GM15510 (cell line): Measurements from ENCODE around the gene CPSF3.

Source experiments
- POLR2A ChIP-seq: IDR thresholded peaks from 3 replicates; pipeline ENCODE4 v1.6.1; 2011; ENCODE audit warnings: borderline replicate concordance; ENCODE audit not compliant: insufficient read length; ENCODE audit errors: extremely low read depth

CPSF3 gene

DNA sequence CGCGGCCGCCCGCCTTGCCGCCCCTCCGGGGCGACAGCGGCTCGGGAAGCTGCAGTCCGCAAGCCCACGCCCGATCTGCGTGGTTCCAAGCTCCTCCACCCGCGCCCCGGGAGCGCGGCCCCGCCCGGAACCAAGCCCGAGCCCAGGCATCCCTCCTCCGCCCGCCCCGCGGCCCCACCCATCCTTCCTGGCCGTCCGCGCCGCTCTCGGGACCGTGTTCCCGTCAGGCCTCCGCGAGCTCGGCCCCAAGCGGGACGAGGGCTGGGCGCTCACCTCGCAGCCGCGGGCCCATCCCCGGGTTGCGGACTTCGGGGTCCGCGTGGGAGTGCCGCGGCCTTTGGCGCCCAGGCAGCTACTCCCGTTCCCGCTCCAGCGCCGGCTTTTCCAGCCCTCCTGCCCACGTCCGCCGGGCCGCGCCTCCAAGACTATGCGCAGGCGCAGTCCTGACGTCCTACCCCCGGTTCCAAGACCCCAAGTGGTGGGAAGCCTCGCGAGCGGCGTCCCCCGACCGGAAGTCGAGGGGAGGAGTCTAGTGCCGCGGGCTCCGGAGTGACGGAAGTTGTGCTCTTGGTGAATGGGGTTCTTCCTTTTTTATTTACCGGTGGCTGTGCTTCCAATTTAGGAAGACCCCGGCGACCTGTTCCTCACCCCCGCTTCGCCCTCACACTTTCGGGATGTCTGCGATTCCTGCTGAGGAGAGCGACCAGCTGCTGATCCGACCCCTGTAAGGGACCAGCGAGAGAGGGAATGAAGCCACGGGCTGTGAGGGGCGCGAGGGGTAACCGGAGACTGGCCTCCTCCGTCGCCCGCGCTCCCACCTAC, at the start of gene CPSF3, which contains the start of gene ITGB1BP1:
Gene CPSF3, plus strand, starts transcription at position 555 of the 822 bp plus-strand sequence. Its CDS starts 120 bp downstream, at position 675.
Gene ITGB1BP1, minus strand, starts transcription at position 429 of the 822 bp plus-strand sequence. CDS start 4,831 bp downstream, outside the sequence.
- peak; percentile 65 for TF ChIP-seq POLR2A

DNA sequence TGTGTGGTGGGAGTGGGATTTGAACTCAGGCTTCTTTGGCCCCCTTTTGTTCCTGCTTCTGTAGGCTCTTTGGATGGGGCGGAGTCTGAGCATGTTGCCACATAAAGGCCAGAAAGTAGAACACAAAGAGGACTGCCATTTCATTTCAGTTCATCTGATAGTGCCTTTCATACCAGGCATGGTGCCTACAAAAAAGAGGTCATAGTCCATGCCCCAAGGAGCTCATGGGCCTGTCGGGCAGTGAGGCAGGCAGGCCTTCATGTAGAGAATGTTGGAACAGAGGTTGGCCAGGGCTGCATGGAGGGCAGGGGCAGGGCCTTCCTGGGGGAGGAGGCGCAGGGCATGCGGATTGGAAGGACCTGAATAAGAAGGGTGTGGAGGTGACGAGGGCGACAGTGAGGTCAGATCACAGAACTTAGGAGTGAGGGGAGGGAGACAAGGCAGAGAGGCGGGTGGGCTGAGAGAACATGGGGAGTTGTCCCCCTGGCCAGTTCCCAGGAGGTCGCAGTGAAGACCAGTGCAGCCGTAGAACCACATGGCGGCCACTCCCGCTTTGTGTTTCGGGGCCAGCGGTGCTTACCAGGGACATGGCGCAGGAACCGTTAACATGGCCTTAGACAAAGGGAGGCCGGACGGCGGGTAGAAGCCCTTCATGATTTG, 49.3 kb upstream of the CPSF3 start:
- TF ChIP-seq POLR2A, result no peak

DNA sequence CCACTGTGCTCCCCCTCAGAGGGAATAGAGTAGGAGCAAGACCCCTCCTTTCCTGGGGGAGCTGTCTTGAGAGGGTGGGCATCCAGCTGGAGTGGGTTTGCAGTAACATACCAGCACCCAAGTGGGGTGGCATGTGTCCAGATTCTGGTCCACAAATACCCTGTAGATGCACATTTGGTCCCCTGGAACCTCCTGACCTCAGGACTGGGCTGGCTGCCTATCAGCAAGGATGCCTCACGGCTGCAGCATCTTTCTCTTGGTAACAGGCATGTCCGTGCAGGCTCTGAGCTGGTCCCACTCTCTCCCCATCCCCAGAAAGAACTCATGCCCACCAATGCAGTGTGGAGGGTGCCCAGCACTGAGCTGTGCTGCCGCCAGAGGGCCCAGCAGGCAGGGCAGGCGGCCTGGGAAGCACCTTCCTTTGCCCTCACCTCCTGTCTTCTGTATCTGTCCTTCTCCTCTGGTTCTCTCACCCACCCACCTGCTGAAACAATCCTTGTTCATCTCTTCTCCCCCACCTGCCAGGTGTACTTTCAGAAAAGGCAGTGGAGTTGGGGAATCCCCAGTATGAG, 47.5 kb upstream of the CPSF3 start:
- no peak for TF ChIP-seq POLR2A

DNA sequence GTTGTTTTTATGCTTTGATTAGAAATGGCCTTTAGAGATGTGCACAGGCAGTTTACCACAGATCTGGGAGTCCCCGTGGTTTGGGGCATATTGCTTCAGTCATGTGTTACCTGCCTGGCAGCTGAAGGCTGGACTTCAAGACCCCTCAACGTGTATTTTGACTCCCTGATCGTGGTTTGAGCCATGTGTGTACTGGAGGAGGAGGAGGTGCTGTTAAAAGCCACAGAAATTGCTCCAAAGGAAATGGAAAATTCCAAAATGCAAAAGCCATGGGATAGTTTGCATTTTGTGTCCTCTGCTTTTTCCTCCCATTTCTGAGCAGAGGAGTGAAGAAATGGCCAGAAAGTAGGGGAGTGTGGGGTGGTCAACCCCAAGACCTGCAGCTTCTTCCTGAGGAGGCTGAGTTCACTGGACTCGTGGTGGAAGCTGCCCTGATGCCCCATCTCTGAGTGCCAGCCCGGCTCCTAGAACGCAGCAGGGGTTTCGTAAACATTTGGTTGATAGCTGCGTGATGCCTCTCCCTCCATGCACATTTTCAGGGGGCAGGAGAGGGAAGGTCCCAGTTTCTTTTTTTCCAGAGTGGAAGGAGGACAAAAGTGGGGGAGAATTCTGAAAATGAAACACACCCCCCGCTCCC, 45.9 kb upstream of the CPSF3 start:
- TF ChIP-seq POLR2A, result no peak

DNA sequence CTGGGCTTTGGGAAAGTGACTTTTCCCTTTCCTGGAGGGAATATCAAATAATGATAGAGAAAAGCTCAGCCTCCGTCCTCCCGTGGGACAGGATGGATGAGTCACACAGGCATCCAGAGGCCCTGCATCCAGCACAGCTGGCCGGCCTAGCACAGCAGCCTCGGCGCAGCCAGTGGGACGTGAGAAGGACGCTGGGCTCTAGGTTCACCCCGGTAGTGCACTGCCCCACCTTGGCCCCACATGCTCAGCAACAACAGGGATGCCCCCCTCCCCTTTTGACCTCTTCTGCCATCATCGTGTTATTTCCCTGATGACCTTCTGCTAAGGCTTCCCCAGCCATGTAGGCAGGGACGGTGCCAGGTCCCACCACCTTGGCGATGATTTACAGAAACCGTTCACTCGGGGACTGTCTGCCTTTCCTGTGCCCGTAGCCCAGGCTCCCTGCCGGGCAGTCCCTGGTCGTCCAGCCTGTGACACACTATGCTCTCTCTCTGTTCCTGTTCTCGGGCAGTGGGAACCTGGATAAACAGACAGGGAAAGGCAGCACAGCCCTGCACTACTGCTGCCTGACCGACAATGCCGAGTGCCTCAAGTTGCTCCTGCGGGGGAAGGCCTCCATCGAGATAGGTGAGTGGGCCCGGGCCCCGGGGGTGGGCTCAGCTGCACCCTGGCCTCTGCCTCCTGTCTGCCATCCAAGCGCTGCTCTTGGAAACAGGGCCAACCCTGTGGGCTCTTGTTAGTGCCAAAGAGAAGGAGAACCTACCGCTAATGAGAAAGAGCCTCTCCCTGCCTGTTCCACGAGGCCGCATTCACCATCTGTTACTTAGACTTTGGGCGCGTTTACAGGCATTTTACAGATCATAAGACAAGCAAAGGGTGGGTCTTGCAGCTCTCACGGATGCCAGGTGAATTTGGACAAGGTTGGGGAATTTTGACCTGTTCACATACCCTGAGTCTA, 44.7 kb upstream of the CPSF3 start:
- TF ChIP-seq POLR2A, result no peak

DNA sequence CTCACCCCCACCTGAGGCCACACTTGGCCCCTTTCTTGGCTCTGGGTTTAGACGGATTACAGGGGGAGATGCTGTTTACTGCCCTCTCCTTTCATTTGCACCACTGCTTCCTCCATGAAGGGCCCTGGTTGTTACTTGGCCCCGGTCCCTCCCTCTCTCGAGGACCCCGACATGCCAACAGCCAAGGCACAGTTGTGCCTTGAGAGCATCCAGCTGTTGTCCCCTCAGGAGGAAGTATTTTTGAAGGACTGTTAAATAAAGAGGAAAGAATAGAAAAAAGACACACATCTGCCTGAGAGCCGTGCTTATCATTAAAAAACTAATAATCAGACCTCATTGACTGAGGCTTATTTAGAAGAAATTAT, 44.1 kb upstream of the CPSF3 start:
- TF ChIP-seq POLR2A, result no peak

DNA sequence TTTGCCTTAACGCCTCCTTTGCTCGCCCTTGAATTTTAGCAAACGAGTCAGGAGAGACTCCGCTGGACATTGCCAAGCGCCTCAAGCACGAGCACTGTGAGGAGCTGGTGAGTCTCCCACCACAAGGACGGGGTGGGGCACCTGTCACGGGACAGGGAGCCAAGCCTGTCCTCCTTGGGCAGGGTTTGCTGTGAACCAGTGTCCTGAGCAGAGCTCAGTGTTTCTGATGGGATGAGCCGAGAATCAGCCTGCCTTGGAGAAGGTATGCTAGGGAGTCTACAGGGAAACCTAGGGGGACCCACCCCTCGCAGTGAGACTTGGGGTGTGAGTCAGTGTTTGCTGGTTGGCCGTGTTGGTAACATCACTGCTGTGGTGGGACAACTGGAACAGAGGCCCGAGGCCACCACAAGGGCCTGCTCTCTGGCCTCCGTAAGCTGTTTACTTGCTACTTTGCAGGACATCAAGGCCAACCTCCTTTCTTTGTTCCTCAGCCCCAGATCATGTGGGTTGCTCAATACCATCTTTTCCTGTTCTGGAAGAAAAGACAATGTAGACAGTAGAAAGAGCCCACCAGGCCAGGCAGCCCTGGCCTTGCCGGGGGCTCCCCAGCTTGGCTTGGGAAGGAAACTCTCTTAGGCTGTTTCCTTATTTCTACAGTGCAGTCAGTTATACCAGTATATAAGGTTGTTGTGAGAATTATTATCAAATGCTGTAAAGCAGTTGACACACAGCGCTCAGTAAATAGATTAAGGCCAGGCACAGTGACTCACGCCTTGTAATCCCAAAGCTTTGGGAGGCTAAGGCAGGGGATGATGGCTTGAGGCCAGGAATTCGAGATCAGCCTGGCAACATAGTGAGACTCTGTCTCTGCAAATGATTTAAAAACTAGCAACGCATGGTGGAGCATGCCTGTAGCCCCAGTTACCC, 42.5 kb upstream of the CPSF3 start:
- no peak for TF ChIP-seq POLR2A

DNA sequence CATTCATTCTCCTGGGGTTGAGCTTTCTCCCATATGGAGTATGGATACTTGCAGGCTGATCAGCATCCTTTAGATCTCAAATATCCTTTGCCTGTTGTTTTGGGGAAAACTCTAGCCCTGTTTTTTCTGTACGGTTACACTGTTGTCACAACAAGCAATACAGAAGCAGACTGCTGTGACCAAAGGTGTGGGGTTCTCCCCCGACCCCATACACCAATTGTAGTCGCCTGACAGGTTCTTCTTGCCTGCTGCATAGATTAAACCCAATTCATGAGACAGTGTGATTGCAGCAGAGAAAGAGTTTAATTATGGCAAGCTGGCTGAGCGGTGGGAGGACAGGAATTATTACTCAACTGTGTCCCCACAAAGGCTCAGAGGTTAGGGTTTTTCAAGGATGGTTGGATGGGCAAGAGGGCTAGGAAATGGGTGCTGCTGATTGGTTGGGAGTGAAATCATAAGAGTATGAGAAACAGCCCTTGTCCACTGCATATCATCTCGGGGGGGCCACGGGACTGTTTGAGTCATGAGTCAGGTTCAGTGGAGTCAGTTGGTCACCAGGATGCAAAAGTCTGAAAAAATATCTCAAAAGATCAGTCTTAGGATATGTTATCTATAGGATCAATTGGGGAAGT, 40.7 kb upstream of the CPSF3 start:
- no peak for TF ChIP-seq POLR2A

DNA sequence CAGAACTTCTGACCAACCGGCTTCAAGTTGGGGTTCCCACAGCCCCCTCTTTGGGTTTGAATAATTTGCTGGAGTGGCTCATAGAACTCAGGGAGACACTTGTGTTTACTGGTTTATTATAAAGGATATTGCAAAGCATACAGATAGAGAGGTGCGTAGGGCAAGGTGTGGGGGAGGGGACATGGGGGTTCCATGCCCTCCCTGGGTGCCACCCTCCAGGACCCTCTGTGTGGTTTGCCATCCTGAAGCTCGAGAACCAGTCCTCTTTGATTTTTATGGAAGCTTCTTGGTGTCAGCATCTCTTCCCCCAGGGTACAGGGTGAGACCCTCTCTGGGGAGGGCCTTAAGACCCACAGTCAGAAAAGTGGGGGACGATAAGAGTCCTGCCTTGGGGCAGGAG, 38.9 kb upstream of the CPSF3 start:
- TF ChIP-seq POLR2A, result no peak

DNA sequence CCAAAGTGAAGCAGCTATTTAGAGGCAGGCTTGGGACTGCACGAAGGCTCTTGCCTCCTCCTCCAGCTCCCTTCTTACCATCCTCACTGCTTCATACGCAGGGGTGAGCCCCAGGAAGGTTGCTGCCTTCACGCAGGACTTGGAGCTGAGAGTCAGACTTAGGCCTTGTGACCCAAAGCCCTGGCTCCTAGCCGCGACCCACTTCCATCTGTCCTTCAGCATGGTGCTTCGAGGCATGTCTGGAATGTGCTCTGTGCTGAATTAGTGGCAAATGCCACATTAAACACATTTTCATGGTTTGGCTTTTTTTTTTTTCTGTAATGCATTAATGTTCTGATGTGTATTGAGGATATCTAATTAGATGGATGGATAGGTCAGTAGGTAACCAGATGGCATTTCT, 37.6 kb upstream of the CPSF3 start:
- TF ChIP-seq POLR2A, result no peak

DNA sequence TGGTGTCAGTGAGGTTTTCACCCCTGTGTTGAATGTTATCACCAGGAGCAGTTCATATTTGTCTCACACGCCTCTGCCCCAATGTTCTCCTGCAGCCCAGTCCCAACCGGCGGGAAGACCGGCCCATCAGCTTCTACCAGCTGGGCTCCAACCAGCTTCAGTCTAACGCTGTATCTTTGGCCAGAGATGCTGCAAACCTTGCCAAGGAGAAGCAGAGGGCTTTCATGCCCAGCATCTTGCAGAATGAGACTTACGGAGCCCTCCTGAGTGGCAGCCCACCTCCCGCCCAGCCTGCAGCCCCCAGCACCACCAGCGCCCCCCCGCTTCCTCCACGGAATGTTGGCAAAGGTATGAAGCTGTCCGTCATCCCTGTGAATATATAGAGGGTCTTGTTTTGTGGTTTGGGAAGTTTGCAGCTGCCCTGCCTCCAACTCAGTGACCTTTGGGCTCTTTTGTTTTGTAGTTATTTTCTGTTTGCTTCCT, 35.2 kb upstream of the CPSF3 start:
- no peak for TF ChIP-seq POLR2A

DNA sequence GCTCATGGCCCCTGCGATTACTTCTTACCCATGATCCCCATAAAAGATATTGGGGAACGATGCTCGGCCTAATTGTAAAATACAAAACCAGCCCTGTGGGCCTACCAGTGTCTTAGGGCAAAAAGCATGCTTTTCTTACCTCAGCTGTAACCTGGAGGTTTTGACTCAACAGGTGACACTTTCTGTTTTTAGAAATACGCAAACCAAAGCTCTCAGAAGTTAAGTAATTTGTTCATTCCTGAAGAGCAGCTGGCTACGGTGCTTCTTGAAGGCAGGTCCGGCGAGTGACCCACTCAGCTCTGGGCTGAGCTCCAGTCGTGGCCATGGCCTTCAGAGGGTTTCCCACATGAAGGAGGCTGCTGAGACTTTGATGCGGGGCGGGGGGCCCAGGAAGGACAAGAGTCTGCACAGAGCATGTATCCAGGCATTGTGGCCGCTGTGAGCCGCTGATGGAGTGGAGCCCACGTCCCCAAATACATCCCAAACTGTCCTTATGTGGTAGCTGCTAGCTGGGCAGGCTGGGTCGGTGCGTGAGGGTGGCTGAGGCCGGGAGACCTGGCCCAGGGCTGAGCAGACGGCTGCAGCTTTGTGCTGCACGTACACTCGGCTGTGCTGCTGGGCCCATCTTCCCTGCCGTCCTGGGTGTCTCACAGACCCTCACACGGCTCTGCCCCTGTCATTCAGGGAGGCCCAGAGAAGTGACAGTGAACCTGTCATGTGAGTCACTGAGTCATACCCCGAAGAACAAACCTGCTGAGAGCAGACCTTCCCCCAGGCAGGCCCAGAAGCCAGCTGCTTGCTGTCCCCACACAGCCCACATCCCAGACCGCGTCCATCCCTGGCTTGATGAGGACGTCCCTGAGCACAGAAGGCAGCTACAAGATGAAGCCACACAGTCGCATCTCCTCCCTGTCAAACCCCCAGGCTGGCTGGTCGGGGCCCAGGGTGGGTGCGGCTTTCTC, 34.2 kb upstream of the CPSF3 start:
- no peak for TF ChIP-seq POLR2A
